ENCODE measurements around the gene SHB. TPM values are rescaled to one million over a fixed set of nuclear protein-coding genes. Genes with fewer than 3 reads are reported as not detected.

SHB gene
- total RNA-seq (ENCODE audit: insufficient read depth, low replicate concordance): 24.1 TPM

GRCh38 chr9:38068701-38069628 is at the start of gene SHB:
Gene SHB, minus strand, starts transcription at chr9:38069227. Its CDS starts 582 bp downstream, at chr9:38068645.
- peak; percentile 81 for DNase-seq (ENCODE audit: low spot score)

GRCh38 chr9:38117651-38118050 is 48.6 kb upstream of the SHB start:
- peak; percentile 78 for DNase-seq (ENCODE audit: low spot score)

DNA sequence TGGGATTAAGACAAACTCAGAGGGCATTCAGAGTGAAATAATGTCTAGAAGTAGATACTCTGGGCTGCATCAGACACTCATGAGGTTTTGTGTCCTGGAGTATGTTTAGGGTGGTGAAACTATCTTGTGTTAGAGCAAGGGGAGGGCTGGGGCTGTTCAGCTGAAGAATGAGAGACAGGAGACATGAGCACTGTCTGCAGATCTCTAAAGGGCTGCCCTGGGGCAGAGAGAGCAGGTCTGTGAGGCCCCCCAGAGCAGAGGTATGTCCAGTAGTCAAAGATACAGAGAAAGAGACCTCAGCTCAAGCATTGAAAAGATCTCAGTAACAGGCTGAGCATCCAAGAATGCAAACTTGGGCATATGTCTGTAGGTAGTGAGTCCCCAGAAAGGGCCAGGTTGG is 45.9 kb upstream of the SHB start:
- DNase-seq (ENCODE audit: low spot score): no peak

GRCh38 chr9:38112456-38112855 is 43.4 kb upstream of the SHB start:
- DNase-seq (ENCODE audit: low spot score): no peak

- DNase-seq (ENCODE audit: low spot score): no peak
These were observed 43.0 kb upstream of the SHB start for GRCh38 chr9:38112049-38112448.

DNA sequence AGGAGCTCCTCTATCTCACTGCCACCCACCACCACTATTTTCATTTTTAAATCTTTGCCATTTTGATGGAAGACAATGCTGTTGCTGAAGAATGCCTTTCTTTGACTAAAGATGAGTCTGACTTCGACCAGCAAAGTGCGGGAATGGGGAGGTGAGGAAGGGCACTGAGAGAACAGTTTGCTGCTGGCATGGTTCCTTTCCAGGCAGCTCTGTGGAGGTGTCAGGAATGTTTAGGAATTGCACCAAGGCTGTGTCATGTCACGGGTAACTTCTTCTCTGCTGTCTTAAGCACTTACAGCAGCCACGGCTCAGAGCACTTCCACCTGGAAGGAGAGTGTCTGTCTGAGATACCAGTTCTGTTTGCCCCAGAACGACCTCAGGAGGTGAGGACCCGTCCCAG is 41.4 kb upstream of the SHB start:
- no peak for DNase-seq (ENCODE audit: low spot score)

DNA sequence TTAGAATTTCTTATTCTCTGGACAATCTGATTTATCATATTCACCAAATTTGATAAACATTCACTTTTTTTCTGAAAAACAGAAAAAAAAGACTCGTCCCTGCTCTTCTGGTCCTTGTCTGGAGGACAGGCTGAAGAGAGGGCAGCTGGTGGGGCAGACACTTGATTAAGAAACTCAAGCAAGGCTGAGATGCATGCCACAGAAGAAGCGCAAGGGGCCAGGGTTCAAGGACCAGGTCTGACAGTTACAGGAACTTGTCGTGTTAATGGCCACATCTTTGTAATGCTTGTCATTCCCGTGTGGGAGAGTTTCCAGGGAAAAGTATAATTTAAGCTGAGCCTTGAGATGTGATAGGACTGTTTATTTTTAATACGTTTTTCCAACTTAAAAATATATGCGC is 40.6 kb upstream of the SHB start:
- no peak for DNase-seq (ENCODE audit: low spot score)

GRCh38 chr9:38108326-38108725 is 39.3 kb upstream of the SHB start:
- no peak for DNase-seq (ENCODE audit: low spot score)

DNA sequence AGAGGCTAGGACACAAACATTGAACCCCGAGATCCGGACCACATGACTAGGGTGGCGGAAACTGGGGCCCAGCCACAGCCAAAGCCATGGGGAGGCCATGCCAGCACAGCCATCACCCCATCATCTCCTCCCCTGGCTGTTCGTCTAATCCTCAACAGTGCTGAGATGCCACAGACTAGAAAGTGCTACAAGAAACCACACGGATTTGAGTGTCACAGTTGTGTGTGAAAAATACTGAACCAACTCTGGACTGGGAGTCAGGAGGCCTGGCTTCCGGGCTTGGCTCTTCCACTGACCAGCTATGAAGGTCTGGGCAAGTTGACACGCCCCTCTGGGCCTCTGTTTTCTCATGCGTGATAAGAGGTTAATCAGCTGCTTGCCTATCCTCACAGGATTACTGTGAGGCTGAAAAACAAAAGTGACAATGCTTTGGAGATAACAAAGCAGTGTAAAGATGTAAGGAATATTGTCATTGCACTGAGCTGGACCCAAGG is 38.8 kb upstream of the SHB start:
- DNase-seq (ENCODE audit: low spot score): no peak

DNA sequence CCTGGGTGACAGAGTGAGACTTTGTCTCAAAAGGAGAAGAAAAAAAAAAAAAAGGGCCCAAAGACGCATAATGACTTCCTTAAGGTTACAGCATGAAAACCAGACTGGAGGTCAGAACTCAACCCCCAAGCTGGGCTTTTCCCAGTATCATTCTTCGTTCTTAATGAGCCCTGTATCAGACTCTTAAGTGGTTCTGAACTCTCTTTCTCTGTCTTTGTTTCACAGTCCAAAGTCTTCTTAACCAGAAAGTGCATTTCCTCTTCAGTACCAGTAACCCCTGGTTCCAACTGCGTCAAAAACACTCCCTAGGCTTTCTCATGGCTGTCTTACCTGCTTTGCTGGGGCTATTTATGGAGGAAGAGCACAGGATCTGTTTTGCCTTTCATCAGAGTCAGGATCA is 38.4 kb upstream of the SHB start:
- no peak for DNase-seq (ENCODE audit: low spot score)

- no peak for DNase-seq (ENCODE audit: low spot score)
These were observed 37.5 kb upstream of the SHB start for GRCh38 chr9:38106488-38106887.

DNA sequence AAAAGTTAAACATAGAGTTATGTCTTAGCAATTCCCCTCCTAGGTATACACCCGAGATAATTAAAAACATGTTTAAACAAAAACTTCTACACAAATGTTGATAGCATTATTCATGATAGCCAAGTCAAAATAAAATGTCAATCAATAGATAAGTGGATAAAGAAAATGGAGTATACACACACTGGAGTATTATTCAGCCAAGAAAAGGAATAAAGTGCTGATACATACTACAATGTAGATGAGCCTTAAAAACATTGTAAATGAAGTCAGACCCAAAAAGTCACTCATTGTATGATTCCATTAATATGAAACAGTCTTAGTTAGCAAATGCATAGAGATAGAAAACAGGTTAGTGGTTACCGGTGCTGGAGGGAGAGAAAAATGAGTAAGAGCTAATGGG is 34.3 kb upstream of the SHB start:
- no peak for DNase-seq (ENCODE audit: low spot score)

DNA sequence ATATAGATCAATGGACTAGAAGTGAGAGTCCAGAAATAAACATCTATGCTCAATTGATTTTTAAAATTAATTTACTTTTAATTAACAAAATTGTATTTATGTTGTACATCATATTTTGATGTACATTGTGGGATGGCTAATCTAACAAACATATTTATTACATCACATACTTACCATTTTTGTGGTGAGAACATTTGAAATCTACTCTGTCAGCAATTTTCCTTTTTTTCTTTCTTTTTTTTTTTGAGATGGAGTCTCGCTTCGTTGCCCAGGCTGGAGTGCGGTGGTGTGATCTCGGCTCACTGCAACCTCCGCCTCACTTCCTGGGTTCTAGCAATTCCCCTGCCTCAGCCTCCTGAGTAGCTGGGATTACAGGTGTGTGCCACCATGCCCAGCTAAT is 32.4 kb upstream of the SHB start:
- no peak for DNase-seq (ENCODE audit: low spot score)

DNA sequence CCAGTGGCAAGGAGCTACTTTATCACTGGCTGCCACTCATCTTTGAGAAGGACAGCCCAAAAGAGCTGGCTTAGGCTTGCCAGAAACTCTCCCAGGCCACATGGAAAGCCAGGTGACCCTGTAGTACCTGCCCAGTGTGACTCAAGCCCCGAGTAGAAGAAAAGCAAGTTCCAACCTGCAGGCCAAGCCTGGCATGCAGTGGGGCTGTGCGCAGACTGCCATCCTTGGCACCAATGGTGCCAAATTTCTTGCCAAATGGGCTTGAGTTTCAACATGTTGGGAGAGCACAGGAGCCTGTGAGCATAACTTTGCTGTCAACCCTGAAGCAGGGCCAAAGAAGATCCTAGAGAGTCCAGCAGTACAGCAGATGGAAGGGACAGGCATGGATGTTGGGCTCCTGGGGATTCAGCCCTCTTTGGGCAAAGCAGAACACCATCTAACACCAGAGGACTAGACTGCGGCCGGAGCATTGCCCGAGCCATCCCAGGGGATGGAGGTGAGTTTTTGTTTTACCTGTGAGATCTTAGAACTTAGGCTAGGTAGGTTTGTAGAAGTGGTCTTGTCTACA is 27.3 kb upstream of the SHB start:
- no peak for DNase-seq (ENCODE audit: low spot score)

GRCh38 chr9:38094165-38094564 is 25.1 kb upstream of the SHB start:
- DNase-seq (ENCODE audit: low spot score): no peak

DNA sequence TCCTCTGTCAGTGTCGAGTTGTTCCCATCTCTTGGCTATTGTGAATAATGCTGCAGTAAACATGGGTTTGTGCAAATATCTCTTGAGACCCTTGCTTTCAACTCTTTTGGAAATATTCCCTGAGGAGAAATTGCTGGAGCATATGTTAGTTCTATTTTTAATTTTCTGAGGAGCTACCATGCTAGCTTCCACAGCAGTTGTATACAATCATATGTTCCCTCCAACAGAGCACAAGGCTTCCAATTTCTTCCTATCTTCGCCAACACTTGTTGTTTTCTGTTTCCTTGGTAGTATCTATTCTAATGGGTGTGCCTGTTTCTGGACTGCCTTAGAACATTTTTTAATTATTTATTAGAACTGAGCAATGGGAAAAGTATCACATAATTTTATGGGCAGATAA is 23.6 kb upstream of the SHB start:
- no peak for DNase-seq (ENCODE audit: low spot score)

DNA sequence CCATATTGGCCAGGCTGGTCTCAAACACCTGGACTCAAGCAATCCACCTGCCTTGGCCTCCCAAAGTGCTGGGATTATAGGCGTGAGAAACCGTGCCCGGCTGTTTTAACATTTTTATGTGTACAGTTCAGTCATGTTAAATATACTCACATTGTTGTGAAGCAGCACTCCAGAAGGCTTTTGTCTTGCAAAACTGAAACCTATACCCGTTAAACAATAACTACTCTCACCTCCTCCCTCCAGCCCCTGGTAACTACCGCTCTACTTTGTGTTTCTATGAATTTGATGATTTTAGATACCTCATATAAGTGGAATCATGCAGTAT is 23.1 kb upstream of the SHB start:
- no peak for DNase-seq (ENCODE audit: low spot score)

GRCh38 chr9:38091310-38092199 is 22.5 kb upstream of the SHB start:
- no peak for DNase-seq (ENCODE audit: low spot score)

- DNase-seq (ENCODE audit: low spot score): no peak
These were observed 21.1 kb upstream of the SHB start for GRCh38 chr9:38090170-38090569.

GRCh38 chr9:38089387-38090165 is 20.5 kb upstream of the SHB start:
- DNase-seq (ENCODE audit: low spot score): no peak
